ENCODE measurements around the gene CDK17. TPM values are rescaled to one million over a fixed set of nuclear protein-coding genes. Genes with fewer than 3 reads are reported as not detected.

Gene CDK17
- total and polyA plus RNA-seq, 12 donors, result 8.5 to 32.4 (median 21.0) TPM

GRCh38 chr12:96368687-96369086, 31.6 kb downstream of the CDK17 start:
- WGBS, 2 donors, result 41% methylated on average over 1 of the region's 1 CpG; no CpG with 5 or more reads in 1 of the 2 donors
- DNase-seq (no peak), ATAC-seq (no peak)
- peak overlapping the region in 6 of 10 donors; percentile 1 to 59 (median 34) for H3K27ac ChIP-seq
- no peaks in the 10 kb centered on the region for H3K27me3 ChIP-seq
- H3K4me3 ChIP-seq, result no peak overlapping the region
- H3K9me3 ChIP-seq, result no peaks in the 10 kb centered on the region
- H3K4me1 ChIP-seq, result peaks cover 4 to 99% (median 55%) of the 10 kb centered on the region in 9 donors
- TF ChIP-seq, protein P1, sequence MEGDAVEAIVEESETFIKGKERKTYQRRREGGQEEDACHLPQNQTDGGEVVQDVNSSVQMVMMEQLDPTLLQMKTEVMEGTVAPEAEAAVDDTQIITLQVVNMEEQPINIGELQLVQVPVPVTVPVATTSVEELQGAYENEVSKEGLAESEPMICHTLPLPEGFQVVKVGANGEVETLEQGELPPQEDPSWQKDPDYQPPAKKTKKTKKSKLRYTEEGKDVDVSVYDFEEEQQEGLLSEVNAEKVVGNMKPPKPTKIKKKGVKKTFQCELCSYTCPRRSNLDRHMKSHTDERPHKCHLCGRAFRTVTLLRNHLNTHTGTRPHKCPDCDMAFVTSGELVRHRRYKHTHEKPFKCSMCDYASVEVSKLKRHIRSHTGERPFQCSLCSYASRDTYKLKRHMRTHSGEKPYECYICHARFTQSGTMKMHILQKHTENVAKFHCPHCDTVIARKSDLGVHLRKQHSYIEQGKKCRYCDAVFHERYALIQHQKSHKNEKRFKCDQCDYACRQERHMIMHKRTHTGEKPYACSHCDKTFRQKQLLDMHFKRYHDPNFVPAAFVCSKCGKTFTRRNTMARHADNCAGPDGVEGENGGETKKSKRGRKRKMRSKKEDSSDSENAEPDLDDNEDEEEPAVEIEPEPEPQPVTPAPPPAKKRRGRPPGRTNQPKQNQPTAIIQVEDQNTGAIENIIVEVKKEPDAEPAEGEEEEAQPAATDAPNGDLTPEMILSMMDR (IDR thresholded peaks at IDR 0.05), result no peak
- intact Hi-C loops (cut with DNase I), result no loop called here
- H3K36me3 ChIP-seq, result no peaks in the 10 kb centered on the region

GRCh38 chr12:96368233-96368632, 32.0 kb downstream of the CDK17 start:
- ATAC-seq, result peak in 7 of 8 donors; percentile 31 to 81 (median 64)
- H3K4me1 ChIP-seq, result peaks cover 4 to 99% (median 59%) of the 10 kb centered on the region in 9 donors
- TF ChIP-seq, protein P1 (IDR thresholded peaks at IDR 0.05), result no peak

GRCh38 chr12:96366381-96366654, 33.9 kb downstream of the CDK17 start:
- 92 to 98% methylated on average over 2 of the region's 2 CpGs for WGBS, 2 donors
- intact Hi-C loops (cut with DNase I), result no loop called here
- H3K27ac ChIP-seq, result peak overlapping the region in 1 of 10 donors; percentile 21

More at GRCh38 chr12:96368233-96368632, 32.0 kb downstream of the CDK17 start:
- no peaks in the 10 kb centered on the region for H3K36me3 ChIP-seq
- H3K9me3 ChIP-seq, result no peaks in the 10 kb centered on the region
- peak in 1 of 2 donors; percentile 33 for DNase-seq
- 2 to 4% methylated on average over 2 of the region's 2 CpGs for WGBS, 2 donors
- intact Hi-C loops (cut with DNase I), result no loop called here
- H3K27me3 ChIP-seq, result no peaks in the 10 kb centered on the region
- H3K4me3 ChIP-seq, result no peak overlapping the region
- peak overlapping the region in 7 of 10 donors; percentile 1 to 59 (median 37) for H3K27ac ChIP-seq

GRCh38 chr12:96365604-96366380, 34.4 kb downstream of the CDK17 start:
- DNase-seq, result no peak
- H3K4me1 ChIP-seq, result peaks cover 4 to 99% (median 61%) of the 10 kb centered on the region in 9 donors
- peak in 1 of 8 donors; percentile 25 for ATAC-seq

More at GRCh38 chr12:96366381-96366654, 33.9 kb downstream of the CDK17 start:
- Histone ChIP-seq H3K27me3 (no peaks in the 10 kb centered on the region), H3K4me1 (peaks cover 4 to 99% (median 61%) of the 10 kb centered on the region in 9 donors), H3K36me3 (no peaks in the 10 kb centered on the region), H3K9me3 (no peaks in the 10 kb centered on the region), H3K4me3 (no peak overlapping the region)
- ATAC-seq (no peak), DNase-seq (no peak)
- TF ChIP-seq, protein P1 (IDR thresholded peaks at IDR 0.05), result no peak

More at GRCh38 chr12:96365604-96366380, 34.4 kb downstream of the CDK17 start:
- Histone ChIP-seq H3K27ac (peak overlapping the region in 1 of 10 donors; percentile 21), H3K27me3 (no peaks in the 10 kb centered on the region), H3K9me3 (no peaks in the 10 kb centered on the region), H3K36me3 (no peaks in the 10 kb centered on the region), H3K4me3 (no peak overlapping the region)
- intact Hi-C loops (cut with DNase I), result no loop called here
- WGBS, 2 donors, result 28% methylated on average over 2 of the region's 2 CpGs
- TF ChIP-seq, protein P1 (IDR thresholded peaks at IDR 0.05), result no peak

Data from heart right ventricle (tissue), 16 donors.